SH-SY5Y (cell line): Measurements from ENCODE around the gene PDE4D.

Experiments
- GATA2 ChIP-seq: IDR thresholded peaks from 2 replicates; pipeline ENCODE4 v1.6.1; 2011; ENCODE audit warnings: mild to moderate bottlenecking, low read depth, low read length
- GATA3 ChIP-seq: IDR thresholded peaks from 2 replicates; pipeline ENCODE4 v1.6.1; 2011; ENCODE audit warnings: low read depth, mild to moderate bottlenecking, low read length, moderate library complexity

The PDE4D gene

GRCh38 chr5:59330680-59331079, 562.8 kb downstream of the PDE4D start:
- no peak for TF ChIP-seq GATA2
- TF ChIP-seq GATA3: no peak

- TF ChIP-seq GATA2 (no peak), GATA3 (no peak)
Measured at GRCh38 chr5:59328709-59329296, 564.7 kb downstream of the PDE4D start.

GRCh38 chr5:59327191-59327980, 566.1 kb downstream of the PDE4D start:
- TF ChIP-seq GATA2 (no peak), GATA3 (no peak)

- TF ChIP-seq GATA2: no peak
- TF ChIP-seq GATA3: no peak
Measured at GRCh38 chr5:59326596-59326995, 566.9 kb downstream of the PDE4D start.

- TF ChIP-seq GATA3 (no peak), GATA2 (no peak)
Measured at GRCh38 chr5:59325070-59325469, 568.5 kb downstream of the PDE4D start.

- TF ChIP-seq GATA2 (no peak), GATA3 (no peak)
Measured at GRCh38 chr5:59322894-59323293, 570.6 kb downstream of the PDE4D start.

- TF ChIP-seq GATA3: no peak
- no peak for TF ChIP-seq GATA2
Measured at GRCh38 chr5:59322058-59322457, 571.5 kb downstream of the PDE4D start.

- TF ChIP-seq GATA3: no peak
- TF ChIP-seq GATA2: no peak
Measured at GRCh38 chr5:59321642-59322041, 571.9 kb downstream of the PDE4D start.

GRCh38 chr5:59320420-59320819, 573.1 kb downstream of the PDE4D start:
- TF ChIP-seq GATA3: no peak
- TF ChIP-seq GATA2: no peak

GRCh38 chr5:59319250-59319649, 574.3 kb downstream of the PDE4D start:
- no peak for TF ChIP-seq GATA2
- TF ChIP-seq GATA3: no peak

GRCh38 chr5:59317774-59318205, 575.7 kb downstream of the PDE4D start:
- no peak for TF ChIP-seq GATA2
- no peak for TF ChIP-seq GATA3

- no peak for TF ChIP-seq GATA3
- no peak for TF ChIP-seq GATA2
Measured at GRCh38 chr5:59317023-59317773, 576.3 kb downstream of the PDE4D start.

GRCh38 chr5:59312223-59312622, 581.3 kb downstream of the PDE4D start:
- TF ChIP-seq GATA2 (no peak), GATA3 (no peak)

- TF ChIP-seq GATA2: no peak
- TF ChIP-seq GATA3: no peak
Measured at GRCh38 chr5:59301727-59302126, 591.8 kb downstream of the PDE4D start.

- no peak for TF ChIP-seq GATA2
- no peak for TF ChIP-seq GATA3
Measured at GRCh38 chr5:59300930-59301329, 592.6 kb downstream of the PDE4D start.

GRCh38 chr5:59299006-59299405, 594.5 kb downstream of the PDE4D start:
- no peak for TF ChIP-seq GATA2
- TF ChIP-seq GATA3: no peak
